Measurements from ENCODE around the gene HBG1.

GRCh38 chr11:5231111-5231510 lies 18.5 kb downstream of the HBG1 start:
- no peak for TF ChIP-seq ARNTL (CRISPR knock-in tag; IDR thresholded peaks at IDR 0.05; ENCODE audit: borderline replicate concordance, low read depth)
- TF ChIP-seq ZFP30 (CRISPR knock-in tag; IDR thresholded peaks at IDR 0.05), result no peak
- no peak for TF ChIP-seq ZNF565 (CRISPR knock-in tag; conservative IDR thresholded peaks at IDR 0.05; ENCODE audit: low read depth)
- no peak for TF ChIP-seq GLIS3 (CRISPR knock-in tag; IDR thresholded peaks at IDR 0.05)
- no peak for TF ChIP-seq SNAI2 (CRISPR knock-in tag; IDR thresholded peaks at IDR 0.05)
- TF ChIP-seq OSR1 (CRISPR knock-in tag; IDR thresholded peaks at IDR 0.05), result no peak
- TF ChIP-seq ESRRG (CRISPR knock-in tag; IDR thresholded peaks at IDR 0.05), result no peak
- no peak for TF ChIP-seq POU6F1 (CRISPR knock-in tag; IDR thresholded peaks at IDR 0.05; ENCODE audit: borderline replicate concordance, low read depth)
- TF ChIP-seq PATZ1 (CRISPR knock-in tag; IDR thresholded peaks at IDR 0.05; ENCODE audit: borderline replicate concordance), result no peak
- no peak for TF ChIP-seq TCF4 (CRISPR knock-in tag; IDR thresholded peaks at IDR 0.05; ENCODE audit: borderline replicate concordance)
- TF ChIP-seq ZNF8 (CRISPR knock-in tag; IDR thresholded peaks at IDR 0.05), result no peak

Measured in SK-N-SH treated with all-trans-retinoic acid at 6 μM for 48 hours (cell line).